Activated CD8-positive, alpha-beta T cell treated with anti-CD3 and anti-CD28 coated beads for 36 hours (primary cell): ENCODE data around the gene PALLD. TPM values are rescaled to one million over a fixed set of nuclear protein-coding genes. Genes with fewer than 3 reads are reported as not detected.

Experiments used
- ATAC-seq: fragments of 200-7000 bp; cut with Tn5 transposase; one replicate; pipeline ENCODE4 v1.10.0; 2021; ENCODE audit warnings: mild to moderate bottlenecking, moderate library complexity
- CTCF ChIA-PET: fragments of 350-600 bp; sonication (Branson Sonifier 250); formaldehyde crosslinking; loops from one replicate; lab custom pipeline; 2021; ENCODE audit warnings: antibody characterized with exemption; lab: Charles Lee
- POLR2A ChIA-PET: fragments of 350-600 bp; sonication (Branson Sonifier 250); formaldehyde crosslinking; loops from one replicate; lab custom pipeline; 2021; ENCODE audit warnings: antibody characterized with exemption; lab: Charles Lee
- DNase-seq: peaks from one replicate; pipeline ENCODE4 v3.0.0-alpha.2; 2020
- H3K27ac Mint-ChIP-seq: one replicate; pipeline ENCODE4 v1.8.0; 2021; ENCODE audit warnings: mild to moderate bottlenecking, mixed read lengths
- H3K27me3 Mint-ChIP-seq: one replicate; pipeline ENCODE4 v1.8.0; 2021; ENCODE audit warnings: mixed read lengths
- H3K36me3 Mint-ChIP-seq: one replicate; pipeline ENCODE4 v1.8.0; 2021; ENCODE audit warnings: low read depth, mixed read lengths
- H3K4me1 Mint-ChIP-seq: one replicate; pipeline ENCODE4 v1.8.0; 2021; ENCODE audit warnings: low read depth, mixed read lengths
- H3K4me3 Mint-ChIP-seq: one replicate; pipeline ENCODE4 v1.8.0; 2021; ENCODE audit warnings: mild to moderate bottlenecking, moderate library complexity, mixed read lengths
- H3K9me3 Mint-ChIP-seq: one replicate; pipeline ENCODE4 v1.8.0; 2021; ENCODE audit warnings: mixed read lengths
- intact Hi-C: fragments of 100-400 bp; cut with micrococcal nuclease; formaldehyde crosslinking; loops from one replicate; pipeline ENCODE4 v1.10.0; 2022
- total RNA-seq, 2 experiments: library from RNA; stranded (reverse); gene quantifications; one replicate each; pipeline ENCODE4 v1.2.3, GENCODE V29; 2021
- TF ChIP-seq, protein P1 (sequence below): fragments of 200-600 bp; IDR thresholded peaks from one replicate; pipeline ENCODE4 v1.8.0; 2022; ENCODE audit warnings: antibody characterized with exemption, mild to moderate bottlenecking

PALLD gene
- total RNA-seq, 2 experiments from 2014 or later = 0.41 to 0.60 TPM

- Mint-ChIP-seq H3K4me1 (peaks cover 32% of the 10 kb centered on the region), H3K9me3 (no peaks in the 10 kb centered on the region), H3K4me3 (no peak overlapping the region), H3K36me3 (no peaks in the 10 kb centered on the region), H3K27me3 (no peaks in the 10 kb centered on the region), H3K27ac (no peak overlapping the region)
- ChIA-PET POLR2A (interaction anchor here (0.6 kb wide), 1 partner anchor 10 kb away, joined by 3 read pairs; no protein-coding TSS in a partner anchor), CTCF (interaction anchor here (0.6 to 1.2 kb wide), 10 partner anchors 9 to 409 kb away, joined by 3 to 4 read pairs (median 3); no protein-coding TSS in a partner anchor)
- ATAC-seq (no peak), DNase-seq (peak; percentile 13)
- intact Hi-C loops = loop anchor here (5.0 to 10.0 kb wide), 2 partner anchors 330 to 408 kb away; no protein-coding TSS in a partner anchor
- TF ChIP-seq, protein P1, sequence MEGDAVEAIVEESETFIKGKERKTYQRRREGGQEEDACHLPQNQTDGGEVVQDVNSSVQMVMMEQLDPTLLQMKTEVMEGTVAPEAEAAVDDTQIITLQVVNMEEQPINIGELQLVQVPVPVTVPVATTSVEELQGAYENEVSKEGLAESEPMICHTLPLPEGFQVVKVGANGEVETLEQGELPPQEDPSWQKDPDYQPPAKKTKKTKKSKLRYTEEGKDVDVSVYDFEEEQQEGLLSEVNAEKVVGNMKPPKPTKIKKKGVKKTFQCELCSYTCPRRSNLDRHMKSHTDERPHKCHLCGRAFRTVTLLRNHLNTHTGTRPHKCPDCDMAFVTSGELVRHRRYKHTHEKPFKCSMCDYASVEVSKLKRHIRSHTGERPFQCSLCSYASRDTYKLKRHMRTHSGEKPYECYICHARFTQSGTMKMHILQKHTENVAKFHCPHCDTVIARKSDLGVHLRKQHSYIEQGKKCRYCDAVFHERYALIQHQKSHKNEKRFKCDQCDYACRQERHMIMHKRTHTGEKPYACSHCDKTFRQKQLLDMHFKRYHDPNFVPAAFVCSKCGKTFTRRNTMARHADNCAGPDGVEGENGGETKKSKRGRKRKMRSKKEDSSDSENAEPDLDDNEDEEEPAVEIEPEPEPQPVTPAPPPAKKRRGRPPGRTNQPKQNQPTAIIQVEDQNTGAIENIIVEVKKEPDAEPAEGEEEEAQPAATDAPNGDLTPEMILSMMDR = peak; percentile 54
These were observed 17.5 kb downstream of the PALLD start for GRCh38 chr4:168514249-168514852.

- Mint-ChIP-seq H3K27me3 (no peaks in the 10 kb centered on the region), H3K36me3 (no peaks in the 10 kb centered on the region), H3K9me3 (no peaks in the 10 kb centered on the region), H3K27ac (no peak overlapping the region), H3K4me3 (no peak overlapping the region), H3K4me1 (peaks cover 22% of the 10 kb centered on the region)
- ATAC-seq (no peak), DNase-seq (no peak)
- ChIA-PET POLR2A (no interaction called here), CTCF (interaction anchor here (0.5 to 1.6 kb wide), 10 partner anchors 9 to 978 kb away, joined by 3 to 7 read pairs (median 4); no protein-coding TSS in a partner anchor)
- TF ChIP-seq, protein P1 = no peak
- intact Hi-C loops = loop anchor here (10.0 kb wide), 1 partner anchor 331 kb away; no protein-coding TSS in a partner anchor
These were observed 18.6 kb downstream of the PALLD start for GRCh38 chr4:168515222-168516011.

DNA sequence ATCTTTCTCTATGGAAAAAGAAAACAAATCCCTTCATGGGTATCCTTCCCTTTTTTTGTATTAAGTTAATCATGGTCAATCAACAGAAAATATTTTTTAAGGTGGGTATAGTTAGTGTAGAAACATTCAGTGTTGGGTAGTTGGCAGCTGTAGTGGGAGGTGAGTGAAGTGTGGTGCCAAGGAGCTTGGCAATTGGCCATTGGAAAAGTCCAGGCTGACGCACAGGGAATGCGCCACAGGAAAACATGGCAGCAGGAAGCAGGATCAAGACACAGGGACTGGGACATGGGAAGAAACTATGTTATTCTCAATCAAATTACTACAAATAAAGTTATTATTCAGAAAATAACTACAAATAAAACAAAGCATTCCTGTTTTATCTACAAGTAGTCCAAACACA, 20.0 kb downstream of the PALLD start:
- Mint-ChIP-seq H3K9me3 (no peaks in the 10 kb centered on the region), H3K4me1 (peaks cover 12% of the 10 kb centered on the region), H3K27ac (no peak overlapping the region), H3K4me3 (no peak overlapping the region), H3K27me3 (no peaks in the 10 kb centered on the region), H3K36me3 (no peaks in the 10 kb centered on the region)
- DNase-seq = no peak
- intact Hi-C loops = loop anchor here (10.0 kb wide), 1 partner anchor 332 kb away; no protein-coding TSS in a partner anchor
- POLR2A ChIA-PET = no interaction called here
- CTCF ChIA-PET = no interaction called here
- ATAC-seq = no peak
- TF ChIP-seq, protein P1 = no peak

DNA sequence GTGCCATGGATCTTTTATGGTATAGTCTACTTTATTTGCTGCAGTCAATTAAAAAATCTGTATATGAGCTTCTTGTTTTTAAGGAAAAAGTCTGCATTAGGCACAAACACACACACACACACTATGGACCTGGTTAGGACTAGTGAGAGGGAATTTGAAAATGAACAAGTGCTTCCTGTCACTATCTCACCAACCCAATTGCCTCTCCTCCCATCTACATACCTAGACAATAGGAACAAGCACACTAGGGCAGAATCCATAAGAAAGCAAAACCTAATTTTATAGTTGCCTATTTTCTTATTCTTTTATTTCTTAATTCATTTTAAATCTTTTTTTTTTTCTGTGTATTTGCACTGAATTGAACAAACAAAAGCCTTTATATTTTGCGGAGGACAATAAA, 22.7 kb downstream of the PALLD start:
- TF ChIP-seq, protein P1 = no peak
- no peaks in the 10 kb centered on the region for H3K4me1 Mint-ChIP-seq
- H3K9me3 Mint-ChIP-seq = no peaks in the 10 kb centered on the region
- ATAC-seq (no peak), DNase-seq (no peak)
- no peaks in the 10 kb centered on the region for H3K27me3 Mint-ChIP-seq
- intact Hi-C loops = loop anchor here (10.0 kb wide), 1 partner anchor 335 kb away; no protein-coding TSS in a partner anchor
- ChIA-PET CTCF (no interaction called here), POLR2A (no interaction called here)
- no peak overlapping the region for H3K27ac Mint-ChIP-seq
- H3K4me3 Mint-ChIP-seq = no peak overlapping the region
- no peaks in the 10 kb centered on the region for H3K36me3 Mint-ChIP-seq

- no peak for ATAC-seq
- CTCF ChIA-PET = no interaction called here
These were observed 24.9 kb downstream of the PALLD start for GRCh38 chr4:168521721-168522120.

More at GRCh38 chr4:168521721-168522120, 24.9 kb downstream of the PALLD start:
- no peaks in the 10 kb centered on the region for H3K36me3 Mint-ChIP-seq
- H3K27ac Mint-ChIP-seq = no peak overlapping the region
- TF ChIP-seq, protein P1 = no peak
- no peak overlapping the region for H3K4me3 Mint-ChIP-seq
- no peaks in the 10 kb centered on the region for H3K9me3 Mint-ChIP-seq
- POLR2A ChIA-PET = no interaction called here
- DNase-seq = no peak
- intact Hi-C loops = no loop called here
- H3K27me3 Mint-ChIP-seq = no peaks in the 10 kb centered on the region
- no peaks in the 10 kb centered on the region for H3K4me1 Mint-ChIP-seq
